Measurements from ENCODE around the gene HPS1. TPM values are rescaled to one million over a fixed set of nuclear protein-coding genes. Genes with fewer than 3 reads are reported as not detected.

The HPS1 gene
- total RNA-seq, 2 experiments from 2014 or later = 53.2 to 68.7 TPM

- BruUV-seq (replicated peaks) = no TSS peak
- Histone ChIP-seq H2AFZ (ENCODE audit: low read length) (no peak overlapping the region), H4K20me1 (ENCODE audit: insufficient read depth, low read length) (no peaks in the 10 kb centered on the region), H3K79me2 (ENCODE audit: insufficient read depth, low read depth, low read length) (no peaks in the 10 kb centered on the region), H3K4me1 (ENCODE audit: insufficient read depth, low read length, poor library complexity, severe bottlenecking) (no peaks in the 10 kb centered on the region), H3K4me3 (ENCODE audit: low read depth, low read length, poor library complexity, severe bottlenecking) (no peak overlapping the region), H3K4me2 (ENCODE audit: low read length) (no peak overlapping the region), H3K9me3 (ENCODE audit: low read length) (no peaks in the 10 kb centered on the region), H3K36me3 (ENCODE audit: insufficient read depth, low read length) (no peaks in the 10 kb centered on the region), H3K9me2 (ENCODE audit: insufficient read depth, low read length) (no peaks in the 10 kb centered on the region), H3K27ac (ENCODE audit: low read depth, low read length, poor library complexity, severe bottlenecking) (no peak overlapping the region)
- ChIA-PET CTCF (ENCODE audit: unreplicated experiment) (no interaction called here), POLR2A (no interaction called here)
- DNase-seq (ENCODE audit: low spot score) = no peak
- TF ChIP-seq CTCF (conservative IDR thresholded peaks at IDR 0.05; ENCODE audit: low read length) (no peak), EZH2phosphoT487 (IDR thresholded peaks at IDR 0.05; ENCODE audit: borderline replicate concordance, low read depth, low read length) (no peak)
- intact Hi-C loops (cut with micrococcal nuclease; ENCODE audit: unreplicated experiment) = no loop called here
Observed at GRCh38 chr10:98373260-98374040, 73.3 kb downstream of the HPS1 start.

GRCh38 chr10:98370831-98371820 lies 75.6 kb downstream of the HPS1 start:
- no peaks in the 10 kb centered on the region for H3K4me1 ChIP-seq (ENCODE audit: insufficient read depth, low read length, poor library complexity, severe bottlenecking)
- CTCF ChIA-PET (ENCODE audit: unreplicated experiment) = no interaction called here
- BruUV-seq (replicated peaks) = no TSS peak
- no peaks in the 10 kb centered on the region for H3K9me3 ChIP-seq (ENCODE audit: low read length)
- intact Hi-C loops (cut with micrococcal nuclease; ENCODE audit: unreplicated experiment) = no loop called here
- H2AFZ ChIP-seq (ENCODE audit: low read length) = no peak overlapping the region
- H3K9me2 ChIP-seq (ENCODE audit: insufficient read depth, low read length) = no peaks in the 10 kb centered on the region
- no peaks in the 10 kb centered on the region for H3K79me2 ChIP-seq (ENCODE audit: insufficient read depth, low read depth, low read length)
- TF ChIP-seq EZH2phosphoT487 (IDR thresholded peaks at IDR 0.05; ENCODE audit: borderline replicate concordance, low read depth, low read length) (no peak), CTCF (conservative IDR thresholded peaks at IDR 0.05; ENCODE audit: low read length) (no peak)
- POLR2A ChIA-PET = interaction anchor here (0.9 kb wide), 1 partner anchor 13 kb away, joined by 4 read pairs; no protein-coding TSS in a partner anchor
- H3K4me2 ChIP-seq (ENCODE audit: low read length) = no peak overlapping the region
- H3K36me3 ChIP-seq (ENCODE audit: insufficient read depth, low read length) = no peaks in the 10 kb centered on the region
- no peaks in the 10 kb centered on the region for H4K20me1 ChIP-seq (ENCODE audit: insufficient read depth, low read length)
- no peak for DNase-seq (ENCODE audit: low spot score)
- H3K4me3 ChIP-seq (ENCODE audit: low read depth, low read length, poor library complexity, severe bottlenecking) = no peak overlapping the region
- H3K27ac ChIP-seq (ENCODE audit: low read depth, low read length, poor library complexity, severe bottlenecking) = no peak overlapping the region

Data from OCI-LY7 (cell line).